Adipocyte (in vitro differentiated cells): ENCODE measurements around the gene LHPP.
"Not testable (repeated sequence)": the region's sequence is repeated elsewhere in the genome, so short reads cannot be mapped to it uniquely, and the experiment has no call there.

ENCODE experiments used
- DNase-seq: peaks from one replicate; pipeline ENCODE4 v3.0.0-alpha.2; 2015; ENCODE audit warnings: low read depth
- H3K27me3 ChIP-seq: replicated peaks from 2 replicates; pipeline ENCODE4 v1.7.0; 2013; ENCODE audit warnings: mild to moderate bottlenecking, low read length, moderate library complexity; ENCODE audit not compliant: control insufficient read depth, insufficient read depth
- H3K36me3 ChIP-seq: 2 replicates; pipeline ENCODE4 v1.7.0; 2013; ENCODE audit warnings: low read length, mild to moderate bottlenecking, moderate library complexity; ENCODE audit not compliant: control insufficient read depth, insufficient read depth, severe bottlenecking
- H3K4me1 ChIP-seq: 2 replicates; pipeline ENCODE4 v1.7.0; 2013; ENCODE audit warnings: mild to moderate bottlenecking, low read length, moderate library complexity; ENCODE audit not compliant: control insufficient read depth, insufficient read depth
- H3K4me3 ChIP-seq: 2 replicates; pipeline ENCODE4 v1.7.0; 2013; ENCODE audit warnings: mild to moderate bottlenecking, low read length, moderate library complexity
- H3K9ac ChIP-seq: 2 replicates; pipeline ENCODE4 v1.7.0; 2013; ENCODE audit warnings: mild to moderate bottlenecking, low read length, moderate library complexity
- H3K9me3 ChIP-seq: 2 replicates; pipeline ENCODE4 v1.7.0; 2013; ENCODE audit warnings: mild to moderate bottlenecking, low read length, moderate library complexity; ENCODE audit not compliant: control insufficient read depth

Gene LHPP

DNA sequence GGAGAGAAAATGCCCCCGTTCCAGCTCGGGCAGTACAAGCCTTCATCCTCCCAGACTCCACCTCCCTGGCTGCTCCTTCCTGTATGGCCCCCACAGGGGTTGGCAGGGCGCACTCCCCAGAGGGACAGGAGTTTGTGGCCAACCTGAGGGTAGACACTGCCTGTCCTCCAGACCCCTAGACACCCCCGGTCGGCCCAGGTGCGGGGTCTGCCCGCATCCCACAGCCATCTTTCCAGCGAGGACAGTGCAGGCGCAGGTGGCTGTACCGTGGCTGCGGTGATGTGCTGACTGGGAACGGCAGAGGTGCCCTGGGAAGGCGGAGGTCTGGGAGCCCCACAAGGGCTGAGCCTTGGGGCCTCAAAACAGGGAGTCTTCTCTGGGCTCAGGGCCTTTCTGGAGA, 81.5 kb downstream of the LHPP start:
- Histone ChIP-seq H3K27me3 (no peaks in the 10 kb centered on the region), H3K4me1 (peaks cover 8% of the 10 kb centered on the region), H3K9me3 (no peaks in the 10 kb centered on the region), H3K9ac (no peak overlapping the region), H3K4me3 (no peak overlapping the region), H3K36me3 (no peaks in the 10 kb centered on the region)
- no peak for DNase-seq

DNA sequence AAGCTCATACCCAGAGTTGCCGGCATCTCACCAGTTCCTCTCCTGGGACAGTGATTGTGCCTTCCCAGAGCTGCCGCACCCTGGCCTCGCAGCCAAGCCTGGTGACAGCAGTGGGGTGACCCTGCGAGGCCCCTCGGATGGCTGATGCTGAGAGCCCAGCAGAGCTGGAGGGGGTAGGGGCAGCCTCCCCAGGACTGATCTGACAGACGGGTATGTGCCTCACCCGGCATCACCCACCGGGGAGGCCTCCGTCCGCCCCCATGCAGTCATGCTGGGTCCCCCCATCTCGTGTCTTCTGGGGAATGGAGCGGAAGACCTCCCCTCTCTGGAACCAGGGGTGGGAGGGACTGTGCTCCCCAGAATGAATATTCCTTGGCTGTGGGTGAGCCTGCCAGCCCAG, 82.3 kb downstream of the LHPP start:
- no peak for DNase-seq
- no peaks in the 10 kb centered on the region for H3K9me3 ChIP-seq
- H3K9ac ChIP-seq: no peak overlapping the region
- no peaks in the 10 kb centered on the region for H3K36me3 ChIP-seq
- H3K27me3 ChIP-seq: no peaks in the 10 kb centered on the region
- peaks cover 8% of the 10 kb centered on the region for H3K4me1 ChIP-seq
- H3K4me3 ChIP-seq: no peak overlapping the region

DNA sequence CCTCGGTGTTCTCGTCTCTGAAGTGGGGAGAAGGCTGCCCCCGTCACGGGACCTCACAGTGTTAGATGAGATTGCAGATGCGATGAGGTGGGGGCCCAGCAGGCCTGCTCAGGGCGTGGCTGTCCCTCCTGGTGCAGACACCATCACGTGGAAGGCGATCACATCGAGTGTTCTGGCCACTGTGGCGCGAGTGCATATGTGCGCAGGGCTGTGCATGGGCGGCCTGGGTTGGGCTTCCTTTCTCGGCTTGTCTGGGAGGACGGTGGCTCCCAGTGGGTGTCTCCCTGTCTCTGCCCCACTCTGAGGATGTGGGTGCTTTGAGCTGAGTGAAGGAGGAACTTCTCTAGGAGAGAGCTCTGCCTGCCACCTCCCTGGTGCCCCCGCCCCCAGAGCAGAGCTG, 83.1 kb downstream of the LHPP start:
- Histone ChIP-seq H3K4me1 (peaks cover 8% of the 10 kb centered on the region), H3K9me3 (no peaks in the 10 kb centered on the region), H3K9ac (no peak overlapping the region), H3K27me3 (no peaks in the 10 kb centered on the region), H3K36me3 (no peaks in the 10 kb centered on the region), H3K4me3 (no peak overlapping the region)
- DNase-seq: no peak

DNA sequence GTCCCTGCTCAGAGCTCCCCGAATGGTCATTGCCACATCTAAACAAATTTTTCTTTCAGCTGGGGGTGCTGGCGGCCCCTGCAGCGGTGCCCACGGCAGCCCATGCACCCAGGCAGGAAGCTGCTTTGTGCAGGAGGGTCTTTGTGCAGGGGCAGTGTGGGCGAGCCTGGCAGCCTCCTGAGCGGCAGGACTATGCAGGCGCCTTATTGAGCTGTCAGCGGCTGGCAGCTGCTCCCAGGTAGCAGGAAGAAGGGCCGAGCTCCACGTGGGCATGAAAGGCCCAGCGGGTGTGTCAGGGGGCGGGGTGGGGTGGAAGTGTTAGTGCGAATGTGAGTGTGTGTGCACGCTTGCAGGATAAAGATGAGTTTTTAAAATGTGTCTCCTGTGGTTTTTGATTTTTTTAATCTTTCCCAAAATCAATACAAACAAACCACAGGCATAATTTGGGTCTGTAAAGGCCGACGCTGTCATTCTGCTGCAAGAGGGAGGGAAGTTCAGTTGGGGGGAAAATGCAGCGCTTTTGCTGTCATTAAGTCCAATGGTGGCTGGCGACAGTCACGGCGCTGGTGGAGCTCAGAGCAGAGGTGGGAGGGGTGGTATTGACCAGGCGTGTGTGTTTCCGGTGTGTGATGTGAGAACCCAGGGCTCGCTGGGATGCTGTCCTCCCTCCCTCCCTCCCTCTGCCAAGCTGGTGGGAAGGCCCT, 83.9 kb downstream of the LHPP start:
- no peak overlapping the region for H3K9ac ChIP-seq
- H3K4me3 ChIP-seq: no peak overlapping the region
- H3K9me3 ChIP-seq: no peaks in the 10 kb centered on the region
- peaks cover 8% of the 10 kb centered on the region for H3K4me1 ChIP-seq
- H3K36me3 ChIP-seq: no peaks in the 10 kb centered on the region
- no peak for DNase-seq
- no peaks in the 10 kb centered on the region for H3K27me3 ChIP-seq

DNA sequence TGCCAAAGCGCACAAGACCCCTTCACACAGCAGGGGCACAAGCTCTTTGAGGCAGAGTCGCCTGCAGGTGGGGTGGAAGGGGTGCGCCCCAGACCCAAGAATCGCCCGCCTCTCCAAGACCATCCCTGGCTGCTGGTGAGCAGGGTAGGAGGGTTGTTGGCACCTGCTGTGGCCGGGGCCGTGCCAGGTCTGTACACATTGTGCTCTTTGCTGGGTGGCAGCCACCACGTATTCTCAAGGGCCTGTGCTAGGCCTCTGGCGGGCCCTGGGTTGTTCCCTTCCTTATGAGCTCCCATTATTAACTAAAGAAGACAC, 84.4 kb downstream of the LHPP start:
- Histone ChIP-seq H3K4me3 (no peak overlapping the region), H3K9ac (no peak overlapping the region), H3K4me1 (peaks cover 8% of the 10 kb centered on the region), H3K9me3 (no peaks in the 10 kb centered on the region), H3K36me3 (no peaks in the 10 kb centered on the region), H3K27me3 (no peaks in the 10 kb centered on the region)
- no peak for DNase-seq

DNA sequence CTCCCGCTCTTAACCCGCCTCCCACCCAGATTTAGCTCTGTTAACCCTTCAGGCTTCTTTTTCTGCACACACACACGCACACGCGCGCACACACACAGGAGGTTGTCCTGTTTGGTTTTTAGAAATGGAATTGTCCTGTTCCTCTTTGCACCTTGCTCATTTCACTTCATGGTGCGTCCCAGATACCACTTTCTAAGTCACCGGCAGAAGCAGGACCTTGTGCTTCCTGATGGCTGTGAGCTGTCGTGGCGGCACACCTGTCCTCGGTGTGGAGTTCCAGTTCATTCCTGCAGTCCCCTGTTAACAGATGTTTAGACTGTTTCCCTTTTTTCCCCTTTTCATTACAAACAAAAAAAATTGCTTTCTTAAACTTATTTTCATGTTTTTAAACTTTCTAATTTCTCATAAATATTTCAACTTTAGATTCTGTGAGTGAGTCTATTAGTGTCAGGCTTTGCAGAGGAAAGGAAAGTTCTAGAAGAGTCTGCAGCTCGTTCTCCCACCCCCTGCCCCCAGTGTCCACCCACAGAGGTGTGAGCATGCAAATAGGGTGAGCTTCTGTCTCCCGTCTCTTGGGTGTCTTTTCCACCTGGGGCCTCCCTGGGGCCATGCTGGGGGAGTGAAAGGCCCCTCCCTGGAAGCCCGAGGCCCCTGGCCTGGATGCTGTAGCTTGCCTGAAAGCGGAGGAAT, 85.5 kb downstream of the LHPP start:
- Histone ChIP-seq H3K27me3 (no peaks in the 10 kb centered on the region), H3K36me3 (no peaks in the 10 kb centered on the region), H3K4me3 (no peak overlapping the region), H3K9me3 (no peaks in the 10 kb centered on the region), H3K4me1 (peaks cover 8% of the 10 kb centered on the region), H3K9ac (peak overlapping the region; percentile 54)
- DNase-seq: no peak

DNA sequence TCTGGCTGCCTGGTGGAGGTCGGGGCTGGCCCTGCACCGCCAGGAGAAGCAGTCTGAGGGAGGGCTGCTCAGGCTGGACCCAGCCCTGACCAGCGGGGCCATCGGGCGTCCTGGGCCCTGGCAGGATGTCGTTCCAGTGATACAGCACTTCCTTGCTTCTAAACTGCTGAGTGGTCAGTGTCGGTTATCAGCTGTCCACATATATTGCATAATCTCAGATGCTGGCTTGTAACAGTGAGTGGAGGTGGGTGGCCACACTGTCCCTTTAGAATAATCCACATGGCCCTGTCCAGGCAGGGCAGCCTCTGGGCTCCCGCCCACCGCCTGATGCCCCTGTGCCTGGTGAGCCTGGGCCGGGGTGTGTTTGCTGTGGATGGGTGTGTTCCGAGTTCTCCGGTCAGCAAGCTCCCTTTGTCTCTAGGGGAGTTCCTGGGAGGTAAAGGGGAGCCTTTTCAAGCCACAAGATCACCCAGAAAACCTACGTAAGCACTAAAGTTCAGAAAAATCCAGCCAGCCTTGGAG, 86.1 kb downstream of the LHPP start:
- H3K9me3 ChIP-seq: no peaks in the 10 kb centered on the region
- H3K9ac ChIP-seq: peak overlapping the region; percentile 54
- H3K4me1 ChIP-seq: peaks cover 8% of the 10 kb centered on the region
- no peak overlapping the region for H3K4me3 ChIP-seq
- H3K36me3 ChIP-seq: no peaks in the 10 kb centered on the region
- DNase-seq: peak; percentile 17
- H3K27me3 ChIP-seq: no peaks in the 10 kb centered on the region

DNA sequence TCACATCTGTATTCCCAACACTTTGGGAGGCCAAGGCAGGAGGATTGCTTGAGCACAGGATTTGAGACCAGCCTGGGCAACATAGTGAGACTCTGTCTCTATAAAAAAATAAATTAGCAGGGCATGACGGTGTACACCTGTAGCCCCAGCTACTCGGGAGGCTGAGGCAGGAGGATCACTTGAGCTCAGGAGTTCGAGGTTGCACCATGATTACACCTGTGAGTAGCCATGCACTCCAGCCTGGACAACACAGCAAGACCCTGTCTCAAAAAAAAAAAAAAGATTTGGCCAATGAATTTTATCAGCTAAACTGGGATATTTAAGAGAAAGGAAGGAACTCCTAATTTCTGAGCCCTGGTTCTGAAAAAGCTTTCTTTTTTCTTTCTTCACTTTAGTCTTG, 87.5 kb downstream of the LHPP start:
- H3K4me3 ChIP-seq, H3K36me3 ChIP-seq, H3K4me1 ChIP-seq, H3K9me3 ChIP-seq, H3K27me3 ChIP-seq, DNase-seq, H3K9ac ChIP-seq: not testable (repeated sequence)

DNA sequence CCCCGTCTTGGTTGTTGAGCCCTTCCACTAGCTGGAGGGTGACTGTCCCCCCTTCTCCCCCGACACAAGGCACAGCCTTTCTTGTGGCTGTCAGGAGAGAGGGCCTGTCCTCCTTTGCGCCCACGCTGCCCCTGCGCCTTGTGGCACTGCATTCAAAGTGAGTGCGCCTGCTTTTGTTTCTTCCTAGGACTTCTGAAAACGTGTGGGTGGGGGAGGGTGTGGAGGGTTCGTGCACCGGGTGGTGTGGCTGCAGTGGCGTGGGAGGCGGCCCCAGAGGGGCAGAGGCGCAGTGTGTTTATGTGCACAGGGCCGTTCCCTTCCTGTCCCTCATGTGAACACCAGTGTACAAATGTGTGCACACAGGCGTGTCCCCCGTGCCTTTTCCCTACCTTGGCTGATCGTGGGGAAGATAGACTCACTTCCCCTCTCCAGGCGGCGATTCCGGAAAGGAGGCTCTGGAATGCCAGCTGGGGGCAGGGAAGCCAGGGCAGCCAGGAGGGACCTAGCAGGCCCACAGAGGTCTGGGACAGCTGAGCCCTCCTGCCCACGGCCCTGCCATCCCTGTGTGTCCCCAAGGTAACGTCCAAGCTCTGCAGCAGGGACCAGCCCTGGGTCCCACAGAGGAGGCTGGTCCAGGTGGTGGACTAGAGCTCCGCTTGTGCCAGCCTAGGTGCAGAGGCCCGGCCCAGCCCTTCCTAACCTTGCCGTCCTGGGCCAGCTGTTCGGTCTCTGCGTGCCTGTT, 88.8 kb downstream of the LHPP start:
- Histone ChIP-seq H3K27me3 (no peaks in the 10 kb centered on the region), H3K4me1 (peaks cover 8% of the 10 kb centered on the region), H3K36me3 (no peaks in the 10 kb centered on the region), H3K9me3 (no peaks in the 10 kb centered on the region), H3K4me3 (no peak overlapping the region), H3K9ac (no peak overlapping the region)
- no peak for DNase-seq

DNA sequence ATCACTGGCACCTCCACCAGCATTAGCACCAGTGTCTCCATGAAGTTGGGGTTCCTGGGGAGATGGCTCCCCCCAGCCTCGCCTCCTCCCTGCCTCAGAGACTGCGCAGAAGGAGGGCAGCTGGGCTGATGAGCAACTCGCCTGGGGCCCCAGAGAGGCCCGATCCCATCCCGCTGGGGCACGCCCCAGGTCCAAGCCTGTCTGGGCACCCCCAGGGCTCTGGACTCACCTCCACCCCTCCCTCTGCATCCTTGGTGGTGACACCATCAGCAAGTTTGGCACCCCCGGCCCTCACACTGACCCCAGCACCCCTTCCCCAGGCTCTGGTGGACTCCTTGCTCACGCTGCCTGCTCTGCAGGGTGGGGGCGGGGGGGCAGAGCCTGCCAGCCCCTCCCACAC, 89.5 kb downstream of the LHPP start:
- H3K4me1 ChIP-seq: peaks cover 8% of the 10 kb centered on the region
- no peaks in the 10 kb centered on the region for H3K27me3 ChIP-seq
- H3K9me3 ChIP-seq: no peaks in the 10 kb centered on the region
- no peak overlapping the region for H3K9ac ChIP-seq
- no peak for DNase-seq
- H3K36me3 ChIP-seq: no peaks in the 10 kb centered on the region
- no peak overlapping the region for H3K4me3 ChIP-seq

DNA sequence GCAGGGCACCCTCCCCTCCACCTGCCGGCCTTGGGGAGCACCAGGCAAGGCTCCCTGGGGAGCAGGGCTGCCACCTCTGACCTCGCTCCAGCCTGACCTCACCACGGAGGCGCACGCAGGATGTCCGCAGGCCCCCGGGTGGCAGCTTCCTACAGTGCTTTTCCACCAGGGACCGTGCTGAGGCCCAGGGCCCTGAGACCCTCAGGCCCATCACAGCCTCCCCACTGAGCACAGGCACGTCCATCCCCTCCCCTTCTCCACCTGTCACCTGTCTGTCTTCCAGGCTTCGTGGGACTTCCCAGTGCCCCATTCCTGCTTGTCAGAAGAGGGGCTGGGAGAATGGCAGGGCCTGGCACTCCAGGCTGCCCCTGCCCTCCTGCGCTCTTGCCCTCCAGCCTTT, 90.1 kb downstream of the LHPP start:
- Histone ChIP-seq H3K9ac (no peak overlapping the region), H3K9me3 (no peaks in the 10 kb centered on the region), H3K4me3 (no peak overlapping the region), H3K4me1 (peaks cover 8% of the 10 kb centered on the region), H3K27me3 (no peaks in the 10 kb centered on the region), H3K36me3 (no peaks in the 10 kb centered on the region)
- DNase-seq: no peak
